ENCODE data around the gene MUCL1. TPM values are rescaled to one million over a fixed set of nuclear protein-coding genes. Genes with fewer than 3 reads are reported as not detected.

The MUCL1 gene, protein sequence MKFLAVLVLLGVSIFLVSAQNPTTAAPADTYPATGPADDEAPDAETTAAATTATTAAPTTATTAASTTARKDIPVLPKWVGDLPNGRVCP
- total RNA-seq (2016; rRNA removed; fragmentation: Illumina TruSeq; extraction: Trizol) (not detected in 2 replicates), polyA plus RNA-seq (2011; rRNA removed) (not detected in 2 replicates), polyA minus RNA-seq (2011; rRNA and poly(A)+ RNA removed; ENCODE audit: low replicate concordance) (not detected in 2 replicates), Bru-seq, nascent RNA (not detected), BruChase-seq, experiment 1, labeled RNA remaining after a 6-hour chase (percentile 3 among the genes with signal in this experiment), BruChase-seq, experiment 2, labeled RNA remaining after a 2-hour chase (not detected)
- not detected in 2 replicates for total RNA-seq (2016; cell fraction: cytosol; rRNA removed; fragmentation: Illumina TruSeq; extraction: Trizol; ENCODE audit: low read depth)
- total RNA-seq (2016; cell fraction: insoluble cytoplasmic fraction; rRNA removed; fragmentation: Illumina TruSeq; extraction: Trizol): not detected in 2 replicates
- not detected in 2 replicates for total RNA-seq (2016; cell fraction: membrane; rRNA removed; fragmentation: Illumina TruSeq; extraction: Trizol)
- not detected in 2 replicates for total RNA-seq (2016; cell fraction: nucleus; rRNA removed; fragmentation: Illumina TruSeq; extraction: Trizol)
- not detected in 2 replicates for polyA plus RNA-seq (2011; cell fraction: cytosol; rRNA removed)
- not detected in 2 replicates for polyA plus RNA-seq (2011; cell fraction: nucleus; rRNA removed)
- not detected in 2 replicates for polyA plus RNA-seq (2012)
- polyA plus RNA-seq (2016; cell fraction: cytosol; fragmentation: Illumina TruSeq; extraction: Trizol; ENCODE audit: low read depth): not detected in 2 replicates
- not detected in 2 replicates for polyA plus RNA-seq (2016; cell fraction: insoluble cytoplasmic fraction; fragmentation: Illumina TruSeq; extraction: Trizol; ENCODE audit: low read depth)
- not detected in 2 replicates for polyA plus RNA-seq (2016; cell fraction: membrane; fragmentation: Illumina TruSeq; extraction: Trizol; ENCODE audit: low read depth)
- polyA plus RNA-seq (2016; cell fraction: nucleus; fragmentation: Illumina TruSeq; extraction: Trizol; ENCODE audit: insufficient read depth, low read depth): not detected in 2 replicates
- polyA minus RNA-seq (2011; cell fraction: cytosol; rRNA and poly(A)+ RNA removed): not detected in 2 replicates
- polyA minus RNA-seq (2011; cell fraction: nucleus; rRNA and poly(A)+ RNA removed): not detected in 2 replicates
- long read RNA-seq, experiment 1: 0 reads
- long read RNA-seq, experiment 2: 0 reads

DNA sequence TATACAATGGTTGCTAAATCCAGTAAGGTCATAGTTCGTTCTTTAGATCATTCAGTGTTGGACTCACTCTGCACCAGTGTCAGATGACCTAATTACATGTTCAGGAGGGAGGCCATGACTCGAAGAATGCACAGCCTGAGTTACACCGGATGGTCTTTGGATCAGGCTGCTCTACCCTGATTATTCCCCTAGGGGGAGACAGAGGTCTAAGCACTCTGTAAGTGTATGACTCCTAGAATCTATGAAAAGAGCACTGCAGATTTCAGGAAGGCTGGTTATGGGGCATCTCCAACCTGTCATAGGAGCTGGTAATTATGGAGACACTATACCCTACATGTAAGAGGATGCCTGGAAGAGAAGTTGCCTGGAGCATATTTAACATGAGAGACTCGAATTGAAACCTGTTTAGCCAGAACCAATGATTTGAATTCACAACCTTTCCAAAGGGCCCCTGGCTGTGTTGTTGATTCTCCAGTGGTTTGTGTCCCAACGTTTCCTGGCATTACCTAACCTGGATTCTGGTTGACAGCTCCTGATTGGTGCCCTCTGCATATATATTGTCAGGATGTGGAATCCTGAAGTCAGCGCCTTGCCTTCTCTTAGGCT, at the start of gene MUCL1:
Gene MUCL1, plus strand, starts transcription at position 584 of the 606 bp plus-strand sequence. CDS start 67 bp downstream, outside the sequence.
- no peaks in the 10 kb centered on the region for H3K36me3 ChIP-seq (replicated peaks in 1 of 2; ENCODE audit: control insufficient read depth in 1 of 2, insufficient read depth in 2 of 2, low read length in 2 of 2)
- no peak for TF ChIP-seq PHB2 (IDR thresholded peaks at IDR 0.05; ENCODE audit: partially characterized antibody)
- 0 out of 2 replicates have a peak, but pooled peaks have one; percentile 16 for TF ChIP-seq IRF2 (CRISPR knock-in tag; IDR thresholded peaks at IDR 0.05)
- TF ChIP-seq STAG1 (CRISPR knock-in tag; IDR thresholded peaks at IDR 0.05): peak; percentile 71
- TF ChIP-seq, protein P1, sequence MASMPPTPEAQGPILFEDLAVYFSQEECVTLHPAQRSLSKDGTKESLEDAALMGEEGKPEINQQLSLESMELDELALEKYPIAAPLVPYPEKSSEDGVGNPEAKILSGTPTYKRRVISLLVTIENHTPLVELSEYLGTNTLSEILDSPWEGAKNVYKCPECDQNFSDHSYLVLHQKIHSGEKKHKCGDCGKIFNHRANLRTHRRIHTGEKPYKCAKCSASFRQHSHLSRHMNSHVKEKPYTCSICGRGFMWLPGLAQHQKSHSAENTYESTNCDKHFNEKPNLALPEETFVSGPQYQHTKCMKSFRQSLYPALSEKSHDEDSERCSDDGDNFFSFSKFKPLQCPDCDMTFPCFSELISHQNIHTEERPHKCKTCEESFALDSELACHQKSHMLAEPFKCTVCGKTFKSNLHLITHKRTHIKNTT (CRISPR knock-in tag; IDR thresholded peaks at IDR 0.05): no peak
- TF ChIP-seq SMC3 (IDR thresholded peaks at IDR 0.05; ENCODE audit: low read length): peak; percentile 62; the same call in 1 of the 2 replicates
- TF ChIP-seq, protein P2, sequence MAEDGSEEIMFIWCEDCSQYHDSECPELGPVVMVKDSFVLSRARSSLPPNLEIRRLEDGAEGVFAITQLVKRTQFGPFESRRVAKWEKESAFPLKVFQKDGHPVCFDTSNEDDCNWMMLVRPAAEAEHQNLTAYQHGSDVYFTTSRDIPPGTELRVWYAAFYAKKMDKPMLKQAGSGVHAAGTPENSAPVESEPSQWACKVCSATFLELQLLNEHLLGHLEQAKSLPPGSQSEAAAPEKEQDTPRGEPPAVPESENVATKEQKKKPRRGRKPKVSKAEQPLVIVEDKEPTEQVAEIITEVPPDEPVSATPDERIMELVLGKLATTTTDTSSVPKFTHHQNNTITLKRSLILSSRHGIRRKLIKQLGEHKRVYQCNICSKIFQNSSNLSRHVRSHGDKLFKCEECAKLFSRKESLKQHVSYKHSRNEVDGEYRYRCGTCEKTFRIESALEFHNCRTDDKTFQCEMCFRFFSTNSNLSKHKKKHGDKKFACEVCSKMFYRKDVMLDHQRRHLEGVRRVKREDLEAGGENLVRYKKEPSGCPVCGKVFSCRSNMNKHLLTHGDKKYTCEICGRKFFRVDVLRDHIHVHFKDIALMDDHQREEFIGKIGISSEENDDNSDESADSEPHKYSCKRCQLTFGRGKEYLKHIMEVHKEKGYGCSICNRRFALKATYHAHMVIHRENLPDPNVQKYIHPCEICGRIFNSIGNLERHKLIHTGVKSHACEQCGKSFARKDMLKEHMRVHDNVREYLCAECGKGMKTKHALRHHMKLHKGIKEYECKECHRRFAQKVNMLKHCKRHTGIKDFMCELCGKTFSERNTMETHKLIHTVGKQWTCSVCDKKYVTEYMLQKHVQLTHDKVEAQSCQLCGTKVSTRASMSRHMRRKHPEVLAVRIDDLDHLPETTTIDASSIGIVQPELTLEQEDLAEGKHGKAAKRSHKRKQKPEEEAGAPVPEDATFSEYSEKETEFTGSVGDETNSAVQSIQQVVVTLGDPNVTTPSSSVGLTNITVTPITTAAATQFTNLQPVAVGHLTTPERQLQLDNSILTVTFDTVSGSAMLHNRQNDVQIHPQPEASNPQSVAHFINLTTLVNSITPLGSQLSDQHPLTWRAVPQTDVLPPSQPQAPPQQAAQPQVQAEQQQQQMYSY (CRISPR knock-in tag; IDR thresholded peaks at IDR 0.05): no peak
- no peak for TF ChIP-seq RXRB (CRISPR knock-in tag; IDR thresholded peaks at IDR 0.05; ENCODE audit: borderline replicate concordance)
- TF ChIP-seq, protein P3, sequence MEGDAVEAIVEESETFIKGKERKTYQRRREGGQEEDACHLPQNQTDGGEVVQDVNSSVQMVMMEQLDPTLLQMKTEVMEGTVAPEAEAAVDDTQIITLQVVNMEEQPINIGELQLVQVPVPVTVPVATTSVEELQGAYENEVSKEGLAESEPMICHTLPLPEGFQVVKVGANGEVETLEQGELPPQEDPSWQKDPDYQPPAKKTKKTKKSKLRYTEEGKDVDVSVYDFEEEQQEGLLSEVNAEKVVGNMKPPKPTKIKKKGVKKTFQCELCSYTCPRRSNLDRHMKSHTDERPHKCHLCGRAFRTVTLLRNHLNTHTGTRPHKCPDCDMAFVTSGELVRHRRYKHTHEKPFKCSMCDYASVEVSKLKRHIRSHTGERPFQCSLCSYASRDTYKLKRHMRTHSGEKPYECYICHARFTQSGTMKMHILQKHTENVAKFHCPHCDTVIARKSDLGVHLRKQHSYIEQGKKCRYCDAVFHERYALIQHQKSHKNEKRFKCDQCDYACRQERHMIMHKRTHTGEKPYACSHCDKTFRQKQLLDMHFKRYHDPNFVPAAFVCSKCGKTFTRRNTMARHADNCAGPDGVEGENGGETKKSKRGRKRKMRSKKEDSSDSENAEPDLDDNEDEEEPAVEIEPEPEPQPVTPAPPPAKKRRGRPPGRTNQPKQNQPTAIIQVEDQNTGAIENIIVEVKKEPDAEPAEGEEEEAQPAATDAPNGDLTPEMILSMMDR (CRISPR knock-in tag; IDR thresholded peaks at IDR 0.05): peak; percentile 75
- 0 out of 2 replicates have a peak, but pooled peaks have one; percentile 41 for TF ChIP-seq RAD21 (CRISPR knock-in tag; IDR thresholded peaks at IDR 0.05)
- TF ChIP-seq ZNF670 (CRISPR knock-in tag; IDR thresholded peaks at IDR 0.05; ENCODE audit: borderline replicate concordance): no peak
- no peaks in the 10 kb centered on the region for H3K4me1 ChIP-seq (ENCODE audit: insufficient read depth, low read length)
- no peak within 1 kb of the TSS for H3K27ac ChIP-seq (ENCODE audit: extremely low read length, insufficient read depth, low read length)
- H3K27me3 ChIP-seq (ENCODE audit: control insufficient read depth in 1 of 2, insufficient read depth in 2 of 2, low read length in 2 of 2): peaks cover 0 to 6% of the 10 kb centered on the region in 2 experiments; a peak in 1 of 5 replicates
- intact Hi-C loops (cut with micrococcal nuclease; ENCODE audit: unreplicated experiment): loop anchor here (1.0 to 2.0 kb wide), 2 partner anchors 104 to 151 kb away; no protein-coding TSS in a partner anchor
- ChIA-PET CTCF (ENCODE audit: low intra/inter-chr PET ratio, low total read pairs) (interaction anchor here (1.3 to 3.3 kb wide), 2 partner anchors 104 to 105 kb away, joined by 3 to 22 read pairs; no protein-coding TSS in a partner anchor), POLR2A (no interaction called here)
- no peak within 1 kb of the TSS for H3K9ac ChIP-seq (ENCODE audit: insufficient read depth, low read depth, low read length)
- no peaks in the 10 kb centered on the region for H3K79me2 ChIP-seq (ENCODE audit: insufficient read depth, low read length)
- ATAC-seq: peak; percentile 94
- H2AFZ ChIP-seq (ENCODE audit: low read length): no peak within 1 kb of the TSS
- 3% methylated on average over 6 of the region's 6 CpGs for WGBS (ENCODE audit: low lambda C conversion rate)
- H3K4me2 ChIP-seq (ENCODE audit: low read depth, low read length): no peak within 1 kb of the TSS
- FAIRE-seq: peak; percentile 72
- peak; percentile 48 for DNase-seq (ENCODE audit: low spot score)
- in situ Hi-C loops (cut with HindIII; ENCODE audit: extremely low pct_ligation_motif_present, low pct_unique_long_range_greater_than_20kb): loop anchor here (5.0 kb wide), 1 partner anchor 108 kb away; no protein-coding TSS in a partner anchor
- no peak within 1 kb of the TSS for H3K4me3 ChIP-seq (replicated peaks in 1 of 3; ENCODE audit: insufficient read depth in 1 of 3, low read depth in 2 of 3, low read length in 3 of 3)
- H4K20me1 ChIP-seq (ENCODE audit: insufficient read depth, low read length): no peaks in the 10 kb centered on the region
- no TSS peak for BruUV-seq (replicated peaks)
- no peaks in the 10 kb centered on the region for H3K9me3 ChIP-seq (ENCODE audit: low read length)

Data from HepG2 (cell line).